Measurements from ENCODE around the gene RRBP1.
A peak's percentile ranks its signal among the peaks of the same experiment; 100 is the strongest.

Gene RRBP1

DNA sequence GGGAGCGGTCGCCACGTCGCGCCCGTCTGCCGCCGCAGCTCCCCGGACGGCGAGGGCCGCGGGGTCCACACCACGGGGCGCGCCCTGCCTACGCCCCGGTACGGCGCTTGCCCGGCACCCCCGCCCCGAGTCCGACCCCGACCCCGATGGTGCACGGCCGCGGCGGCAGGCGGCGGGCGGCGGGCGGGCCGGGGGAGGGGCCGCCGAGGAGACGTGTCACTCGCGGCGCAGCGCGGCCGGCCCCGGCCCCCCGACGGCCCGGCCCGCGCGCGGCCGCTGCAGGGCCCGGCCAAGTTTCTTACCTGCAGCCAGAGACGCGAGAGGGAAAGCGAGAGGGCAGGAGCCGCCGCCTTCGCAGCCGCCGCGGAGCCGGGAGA, 328 bp downstream of the RRBP1 start:
- no peak for DNase-seq

DNA sequence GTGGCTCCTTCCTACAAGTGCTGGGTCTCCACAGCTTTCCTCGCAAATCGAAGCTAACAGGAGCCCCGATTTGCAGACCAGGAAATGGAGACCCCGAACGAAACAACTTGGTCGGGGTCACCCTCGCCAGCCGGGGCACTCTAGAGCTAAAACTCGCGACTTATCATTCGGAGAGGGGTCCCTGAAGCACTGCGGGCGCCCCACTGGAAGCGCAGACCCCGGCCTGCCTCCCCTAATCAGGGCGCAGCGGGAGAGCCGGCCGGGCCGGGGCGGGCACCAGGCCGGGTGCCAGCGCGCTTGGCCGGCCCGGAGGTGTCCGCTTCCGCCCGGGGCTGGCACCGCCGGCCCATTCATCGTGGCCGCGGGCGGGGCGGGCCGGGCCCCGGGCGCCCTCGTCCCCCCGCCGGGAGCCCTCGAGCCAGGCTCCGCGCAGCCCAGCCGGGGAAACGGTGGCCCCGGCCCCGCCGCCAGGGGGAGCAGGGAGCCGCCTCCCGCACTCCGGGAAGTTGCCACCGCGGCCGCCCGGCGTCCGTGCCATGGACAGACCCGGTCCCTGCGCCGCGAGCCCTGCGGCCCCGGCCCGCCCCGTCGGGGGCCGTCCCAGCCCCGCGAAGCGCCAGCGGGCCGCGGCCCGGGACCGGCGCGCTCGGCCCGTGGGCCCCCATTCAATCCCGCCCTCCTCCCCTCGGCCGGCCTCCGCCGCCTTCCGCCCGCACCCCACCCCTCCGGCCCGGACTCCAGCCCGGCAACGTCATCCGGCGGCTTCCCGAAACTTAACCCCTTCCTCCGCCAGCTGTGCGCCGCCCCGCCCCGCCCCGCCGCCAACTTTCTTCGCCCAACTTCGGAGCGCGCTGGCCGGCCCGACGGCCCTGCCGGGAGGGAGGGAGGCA, 961 bp downstream of the RRBP1 start:
- DNase-seq = peak; percentile 80

DNA sequence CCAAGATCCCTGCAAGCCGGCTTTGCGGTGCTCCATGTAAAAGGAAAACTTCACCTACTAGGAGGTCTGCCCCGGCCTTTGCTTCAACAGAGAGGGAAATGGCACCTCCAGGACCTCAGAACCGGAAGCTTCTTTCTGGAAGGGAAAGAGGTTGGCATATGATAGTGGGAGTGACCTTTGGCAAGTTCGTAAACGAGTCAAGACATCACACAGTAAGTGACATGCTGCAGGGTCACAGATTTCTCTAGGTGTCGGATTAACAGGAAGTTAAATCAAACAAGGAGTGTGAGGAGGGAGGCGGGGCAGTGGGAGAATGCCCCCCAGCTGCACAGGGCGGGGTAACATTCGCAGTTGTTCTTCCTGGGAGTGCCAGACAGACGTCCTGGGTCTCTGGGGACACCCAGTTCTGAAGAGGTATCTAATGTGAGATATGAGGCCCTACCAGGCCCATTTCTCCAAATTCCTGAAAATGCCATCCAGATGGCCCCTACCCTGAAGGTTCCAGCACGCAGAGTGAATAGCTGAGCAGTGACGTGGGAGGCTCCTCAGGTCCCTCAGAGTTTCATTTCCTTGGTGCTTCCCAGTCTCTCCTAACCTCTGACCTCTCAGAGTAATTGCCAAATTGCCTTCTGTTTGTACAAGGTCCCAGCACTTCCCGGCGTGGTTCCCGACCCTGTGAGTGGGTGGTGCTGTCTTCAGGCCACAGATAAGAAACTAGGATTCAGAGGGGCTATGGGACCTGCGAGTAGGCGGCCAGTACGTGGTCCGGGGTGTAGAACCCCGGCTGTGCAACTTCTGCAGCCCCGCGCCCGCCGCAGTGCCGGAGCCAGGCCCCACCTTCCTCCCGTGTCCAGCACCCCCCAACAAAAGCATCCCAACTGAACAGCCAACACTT, 1.9 kb downstream of the RRBP1 start:
- no peak for DNase-seq

DNA sequence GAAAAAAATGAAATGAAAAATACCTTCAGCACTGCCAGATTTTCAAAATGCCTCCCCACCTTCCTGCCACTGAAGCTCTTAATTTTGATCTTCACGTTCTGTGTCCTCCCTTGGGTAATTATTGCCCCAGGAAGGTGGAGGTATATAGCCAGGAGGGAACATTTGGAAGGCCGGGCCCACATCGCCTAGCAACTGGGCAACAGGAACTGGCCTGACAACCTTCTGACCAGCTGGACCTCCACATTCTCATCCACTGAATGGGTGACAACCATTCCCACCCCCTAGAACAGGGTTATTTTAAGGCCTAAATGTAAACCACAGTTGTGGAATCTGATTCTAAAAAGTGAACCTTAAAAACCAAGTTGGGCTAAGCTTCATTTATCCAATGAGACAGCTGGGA, 3.2 kb downstream of the RRBP1 start:
- no peak for DNase-seq

DNA sequence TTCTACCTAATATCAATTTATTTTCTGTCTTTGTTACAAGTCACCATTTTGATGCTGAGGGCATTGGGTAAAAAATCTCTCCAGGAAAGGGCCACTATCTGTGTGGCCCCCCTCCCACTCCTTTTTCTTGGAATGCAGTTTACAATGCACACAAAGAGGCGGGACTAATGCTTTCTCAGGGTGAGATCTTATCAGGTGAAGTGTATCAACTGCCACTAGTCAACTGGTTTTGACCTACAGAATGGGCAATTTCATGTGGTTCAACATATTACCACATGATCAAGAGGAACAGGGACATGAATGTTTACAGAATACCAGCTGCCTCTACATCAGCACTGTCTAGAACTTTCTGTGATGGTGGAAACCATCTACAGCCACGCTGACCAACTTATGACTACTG, 3.7 kb downstream of the RRBP1 start:
- no peak for DNase-seq

DNA sequence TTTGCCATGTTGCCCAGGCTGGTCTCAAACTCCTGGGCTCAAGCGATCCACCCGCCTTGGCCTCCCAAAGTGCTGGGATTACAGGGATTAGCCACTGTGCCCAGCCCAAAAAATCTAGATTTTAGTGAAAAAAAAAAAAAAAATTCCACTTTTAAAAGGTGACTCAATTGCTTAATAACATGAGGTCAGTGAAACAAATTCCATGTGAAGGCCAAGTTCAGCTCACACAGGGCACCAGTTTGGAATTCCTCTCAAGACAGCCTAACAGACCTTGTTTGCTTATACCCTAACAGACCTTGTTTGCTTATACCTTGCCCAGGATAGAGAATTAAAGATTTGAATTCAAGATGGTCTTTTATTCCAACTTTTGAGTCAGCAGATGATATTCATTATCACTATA, 5.1 kb downstream of the RRBP1 start:
- DNase-seq = no peak

DNA sequence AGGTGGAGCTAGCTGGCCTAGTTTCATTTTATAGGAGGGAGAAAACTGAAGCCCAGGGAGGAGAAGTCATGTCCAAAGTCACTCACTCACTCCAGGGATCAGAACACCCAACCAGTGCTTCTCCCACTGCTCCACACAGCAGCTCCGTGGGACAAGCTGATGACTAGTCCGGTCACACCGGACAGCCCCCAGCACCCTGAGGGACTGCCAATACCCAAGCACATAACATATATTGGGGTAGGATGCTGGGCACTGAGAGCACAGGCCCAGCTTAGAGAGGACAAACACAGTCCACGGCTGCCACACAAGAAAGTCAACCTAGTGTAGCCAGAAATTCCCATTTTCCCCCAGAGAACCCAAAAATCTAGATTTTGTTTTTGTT, 5.7 kb downstream of the RRBP1 start:
- no peak for DNase-seq

DNA sequence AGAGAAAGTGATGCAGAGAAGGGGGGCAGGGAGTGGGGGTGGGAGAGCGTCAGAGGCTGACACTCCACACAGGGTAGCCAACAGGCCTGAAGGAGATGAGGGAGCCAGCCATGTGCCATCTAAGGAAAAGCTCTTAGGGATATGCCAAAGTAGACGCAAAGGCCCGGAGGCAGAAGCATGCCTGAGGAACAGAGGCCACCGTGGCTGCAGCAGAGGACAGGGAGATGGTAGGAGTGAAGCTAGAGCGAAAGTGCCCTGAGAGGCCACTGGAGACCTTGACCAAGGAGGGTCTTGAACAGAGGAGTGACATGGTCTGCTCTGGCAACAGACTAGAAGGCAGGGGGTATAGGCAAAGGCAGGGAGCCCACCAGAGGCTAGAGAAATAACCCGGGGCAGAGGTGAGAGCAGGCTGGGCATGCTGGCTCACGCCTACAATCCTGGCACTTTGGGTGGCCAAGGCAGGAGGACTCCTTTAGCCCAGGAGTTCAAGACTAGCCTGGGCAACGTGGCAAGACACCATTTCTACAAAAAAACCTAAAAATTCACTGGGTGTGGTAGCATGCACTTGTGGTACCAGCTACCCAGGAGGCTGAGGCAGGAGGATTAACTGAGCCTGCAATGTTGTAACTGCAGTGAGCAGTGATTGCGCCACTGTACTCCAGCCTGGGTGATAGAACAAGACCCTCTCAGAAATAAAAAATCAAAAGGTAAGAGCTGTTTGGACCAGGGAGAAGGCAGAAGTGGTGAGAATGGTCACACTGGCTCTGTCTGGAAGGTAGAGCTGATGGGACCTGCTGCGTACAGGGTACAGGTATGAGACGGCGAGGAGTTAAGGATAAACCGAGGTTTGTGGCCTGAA, 6.3 kb downstream of the RRBP1 start:
- DNase-seq = no peak

DNA sequence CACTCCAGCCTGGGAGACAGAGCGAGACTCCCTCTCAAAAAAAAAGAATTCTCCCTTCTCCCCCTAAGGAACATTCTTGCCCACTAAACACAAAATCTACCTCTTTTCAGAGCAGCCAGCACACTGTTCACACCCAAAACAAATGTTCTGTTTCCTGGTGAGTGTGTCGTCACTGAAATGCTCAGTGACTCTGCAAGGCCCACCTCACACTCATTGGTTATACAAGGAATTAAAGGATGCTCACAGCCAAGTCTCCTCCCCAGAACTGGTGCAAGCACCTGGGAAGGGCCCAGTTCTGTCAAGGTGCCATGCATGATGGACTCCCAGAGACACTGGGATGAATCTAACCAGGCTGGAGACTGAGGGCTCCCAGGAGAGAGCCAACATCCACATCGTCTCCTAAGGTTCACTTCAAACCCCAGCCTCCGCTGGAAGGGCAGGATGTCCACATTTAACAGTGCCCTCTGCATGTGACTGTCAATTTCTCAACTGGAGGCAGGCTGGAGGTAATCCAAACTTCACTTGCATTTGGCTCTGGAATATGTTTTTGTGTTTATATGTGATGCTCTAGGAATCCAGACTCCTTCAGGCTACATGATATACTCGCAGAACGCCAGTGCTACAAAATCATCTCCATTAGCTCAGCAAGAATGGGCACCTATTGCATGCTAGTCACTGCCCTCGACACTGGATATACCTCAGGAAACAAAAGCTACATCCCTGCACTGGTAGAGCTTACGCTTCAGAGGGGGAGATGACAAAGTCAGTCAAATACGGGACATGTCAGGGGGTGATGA, 7.1 kb downstream of the RRBP1 start:
- DNase-seq = no peak

DNA sequence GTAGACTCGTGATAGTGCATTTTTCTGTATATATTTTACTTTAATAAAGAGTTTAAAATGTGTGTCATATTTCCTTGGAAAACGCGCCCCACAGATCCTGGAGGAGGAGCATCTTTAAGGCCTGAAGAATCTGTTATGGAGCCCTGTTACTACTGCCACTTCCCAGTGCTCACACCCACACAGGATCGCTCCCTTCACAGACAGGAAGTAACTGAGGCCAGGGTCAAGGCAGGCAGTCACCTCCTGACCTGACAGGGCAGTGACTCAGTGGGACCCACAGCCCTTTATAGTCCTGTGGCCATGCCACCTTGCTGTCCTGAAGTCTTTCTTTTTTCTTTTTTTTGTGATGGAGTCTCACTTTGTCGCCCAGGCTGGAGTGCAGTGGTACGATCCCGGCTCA, 9.0 kb downstream of the RRBP1 start:
- no peak for DNase-seq

DNA sequence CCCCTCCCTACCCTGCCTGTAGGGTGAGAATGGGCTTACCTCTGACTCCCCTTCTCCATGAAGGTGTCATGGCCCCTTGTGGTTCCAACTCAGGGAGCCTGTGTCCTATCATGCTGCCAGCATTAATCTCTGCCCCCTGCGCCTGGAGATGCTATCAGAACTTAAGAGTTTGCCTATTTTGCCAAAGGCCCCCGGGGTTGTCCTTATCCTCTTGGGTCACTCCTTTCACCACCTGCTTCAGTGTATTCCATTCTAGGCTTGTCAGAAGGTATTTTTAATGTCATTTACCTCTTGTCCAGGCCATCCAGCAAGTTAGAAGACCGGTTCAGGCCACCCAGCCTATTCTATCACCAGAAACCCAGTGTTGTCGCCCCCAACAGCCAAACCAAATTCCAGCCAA, 10.5 kb downstream of the RRBP1 start:
- DNase-seq = no peak

DNA sequence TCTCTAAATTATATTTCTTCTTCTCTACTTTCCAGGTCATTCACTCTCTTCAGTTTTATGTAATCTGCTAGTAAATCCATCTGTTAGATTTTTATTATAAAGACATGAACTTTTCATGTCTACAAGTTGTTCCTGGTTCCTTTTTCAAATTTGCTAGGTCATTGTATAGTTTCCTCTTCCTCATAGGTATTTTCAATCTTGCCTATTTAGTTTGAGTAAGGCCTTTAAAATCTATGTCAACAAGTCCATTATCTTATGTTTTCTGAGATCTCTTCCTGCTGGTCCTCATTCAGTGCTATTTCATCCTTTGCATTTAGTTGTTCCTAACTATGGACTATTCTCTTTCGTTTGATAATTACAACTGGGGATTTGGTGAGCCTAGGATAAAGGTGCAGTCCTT, 11.0 kb downstream of the RRBP1 start:
- DNase-seq = no peak

DNA sequence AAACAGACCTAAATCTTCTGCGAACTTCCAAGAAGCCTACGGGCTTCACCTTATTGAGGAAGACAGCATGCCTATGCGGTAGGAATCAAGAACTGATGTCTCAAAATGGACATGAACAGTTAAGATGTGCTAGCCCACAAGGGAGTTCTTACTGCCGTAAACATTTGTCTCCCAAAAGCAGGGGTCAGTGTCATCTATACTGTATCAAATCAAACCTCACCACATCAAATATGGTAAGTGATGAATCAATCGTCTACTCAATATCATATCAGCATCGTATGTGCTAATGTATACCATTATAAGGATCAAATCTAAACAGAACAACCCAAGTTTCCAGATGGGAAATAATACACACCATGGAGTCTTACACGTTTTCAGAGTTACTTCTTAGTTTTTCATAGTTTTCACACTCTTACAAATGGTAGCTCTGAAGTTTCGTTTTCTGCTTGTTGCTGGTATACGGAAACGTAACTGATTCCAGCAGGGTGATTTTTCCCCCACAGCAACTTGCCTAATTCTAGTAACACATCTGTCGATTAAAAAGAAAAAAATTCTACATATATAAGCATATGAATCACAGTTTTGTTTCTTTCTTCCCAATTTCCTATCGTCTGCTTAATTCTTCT, 12.6 kb downstream of the RRBP1 start:
- no peak for DNase-seq

DNA sequence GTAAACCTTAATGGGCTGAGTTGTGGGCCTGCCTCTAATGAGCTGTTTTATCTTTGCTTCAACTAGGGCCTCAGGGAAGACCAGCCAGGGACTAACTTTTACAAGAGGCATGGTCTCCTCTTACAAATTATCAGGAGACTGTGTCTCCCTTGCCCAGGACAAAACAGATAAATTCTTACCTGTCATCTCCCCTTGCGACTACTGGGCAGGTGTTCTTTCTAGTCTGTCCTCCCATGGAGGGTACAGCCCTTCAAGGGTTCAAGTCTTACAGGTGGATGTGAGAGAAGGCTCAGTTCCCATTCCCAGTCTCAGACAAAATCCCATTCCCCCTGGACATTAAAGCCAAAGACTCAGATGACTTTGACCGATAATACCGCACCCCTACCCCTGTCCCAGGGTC, 13.6 kb downstream of the RRBP1 start:
- no peak for DNase-seq

DNA sequence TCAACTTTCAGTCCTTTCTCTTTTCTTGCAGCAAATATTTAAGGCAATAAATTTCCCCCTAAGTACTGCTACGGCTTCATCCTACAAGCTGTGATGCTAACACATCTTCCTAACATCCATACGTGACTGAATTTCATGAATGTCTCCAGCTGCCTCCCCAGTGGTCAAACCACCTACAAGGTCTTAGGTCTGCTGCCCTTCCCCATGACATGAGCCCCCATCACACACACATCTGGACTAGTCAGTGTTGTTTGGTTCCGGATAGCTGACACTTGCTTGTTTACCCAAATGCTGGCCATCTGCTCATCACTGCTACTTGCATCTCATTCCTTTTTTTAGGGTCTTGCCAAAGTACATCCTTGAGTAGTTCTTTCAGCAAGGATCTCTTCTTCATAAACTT, 14.6 kb downstream of the RRBP1 start:
- DNase-seq = no peak

DNA sequence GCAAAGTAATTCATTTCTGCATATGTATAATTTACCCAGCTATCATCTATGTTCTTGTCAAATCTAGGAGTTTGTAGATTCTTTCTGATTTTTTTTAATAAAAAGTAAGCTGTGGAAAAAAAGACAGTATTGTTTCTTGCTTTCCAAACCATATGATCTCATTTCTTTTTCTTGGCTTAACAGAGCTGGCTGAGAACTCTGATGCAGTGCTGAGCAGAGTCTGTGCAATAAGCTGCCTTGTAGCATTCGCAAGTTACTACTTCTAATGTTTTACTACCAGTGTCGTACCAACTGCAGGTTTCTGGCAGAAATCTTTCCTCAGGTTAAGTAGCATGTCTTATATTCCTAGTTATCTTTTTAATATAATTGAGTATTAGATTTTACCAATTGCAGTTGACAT, 15.6 kb downstream of the RRBP1 start:
- no peak for DNase-seq

DNA sequence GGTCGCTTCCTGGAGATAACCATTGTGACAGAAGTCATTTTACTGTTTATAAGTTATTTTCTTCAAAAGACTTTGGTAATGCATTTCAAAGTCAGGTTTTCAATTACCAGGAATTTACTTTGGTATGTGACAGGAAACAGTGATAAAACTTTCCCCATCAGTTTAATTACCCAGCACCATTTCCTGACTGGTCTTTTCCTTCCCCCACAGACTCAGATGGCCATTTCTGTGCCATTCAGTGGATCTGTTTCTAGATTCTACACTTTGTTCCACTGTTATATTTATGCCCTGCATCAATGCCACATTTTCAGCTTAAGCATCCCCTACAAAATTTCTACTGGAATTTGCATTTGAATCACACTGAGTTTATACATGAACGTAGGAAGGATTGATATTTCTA, 16.3 kb downstream of the RRBP1 start:
- no peak for DNase-seq

DNA sequence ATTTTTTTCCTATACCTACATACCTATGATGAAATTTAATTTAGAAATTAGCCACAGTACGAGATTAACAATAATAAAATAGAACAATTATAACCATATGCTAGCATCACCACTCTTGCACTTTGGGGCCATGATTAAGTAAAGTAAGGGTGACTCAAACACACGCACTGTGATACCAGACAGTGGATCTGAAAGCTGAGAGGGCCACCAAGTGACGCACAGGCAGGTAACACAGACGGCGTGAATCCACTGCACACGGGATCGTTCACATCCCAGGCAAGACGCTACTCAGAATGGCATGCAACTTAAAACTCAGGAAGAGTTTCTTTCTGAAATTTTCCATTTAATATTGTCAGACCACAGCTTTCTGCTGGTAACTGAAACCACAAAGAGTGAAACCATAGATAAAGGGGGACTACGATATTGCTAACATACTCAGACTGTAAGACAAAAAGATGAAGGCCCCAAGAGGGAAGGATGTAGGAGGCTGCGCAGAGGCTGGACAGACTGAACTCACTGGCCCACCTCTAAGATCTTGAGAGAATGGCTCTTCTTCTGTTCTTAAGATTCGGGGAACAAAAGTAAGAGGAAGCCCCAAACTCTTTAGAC, 17.9 kb downstream of the RRBP1 start:
- no peak for DNase-seq

DNA sequence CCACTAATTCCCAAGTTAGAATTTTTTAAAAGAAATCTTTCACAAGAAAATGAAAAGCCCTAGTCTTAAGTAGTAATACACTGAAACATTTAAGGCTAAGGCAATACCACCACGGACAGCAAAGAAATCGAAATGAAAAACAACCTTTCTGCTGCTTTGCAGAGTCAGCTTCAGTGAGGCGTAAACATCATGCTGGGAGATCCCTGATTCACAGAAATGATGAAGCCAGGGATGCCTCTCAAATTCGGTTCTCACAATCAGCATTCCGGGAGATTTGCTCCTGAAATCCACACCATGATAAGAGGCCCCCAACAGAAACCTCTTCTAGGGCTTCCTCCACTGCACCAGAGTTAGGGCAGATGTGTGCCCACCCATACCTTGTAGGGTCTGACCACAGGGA, 18.6 kb downstream of the RRBP1 start:
- DNase-seq = no peak

DNA sequence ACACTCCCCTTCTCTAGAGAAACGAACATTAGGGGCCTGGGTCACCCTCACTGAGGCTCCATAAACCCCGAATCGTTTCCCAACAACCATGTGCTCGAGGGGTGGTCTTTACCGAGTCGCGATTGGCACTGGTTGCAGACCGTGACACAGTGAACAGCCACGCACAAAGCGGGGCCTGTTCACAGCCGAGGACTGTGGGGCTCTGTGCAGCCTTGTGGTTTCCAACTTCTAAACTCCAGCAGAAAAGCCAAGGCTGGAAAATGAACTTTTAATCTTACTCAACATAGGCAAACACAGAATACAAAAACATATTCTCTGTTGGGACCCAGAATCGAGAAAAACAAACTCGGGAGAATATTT, 19.0 kb downstream of the RRBP1 start:
- no peak for DNase-seq

DNA sequence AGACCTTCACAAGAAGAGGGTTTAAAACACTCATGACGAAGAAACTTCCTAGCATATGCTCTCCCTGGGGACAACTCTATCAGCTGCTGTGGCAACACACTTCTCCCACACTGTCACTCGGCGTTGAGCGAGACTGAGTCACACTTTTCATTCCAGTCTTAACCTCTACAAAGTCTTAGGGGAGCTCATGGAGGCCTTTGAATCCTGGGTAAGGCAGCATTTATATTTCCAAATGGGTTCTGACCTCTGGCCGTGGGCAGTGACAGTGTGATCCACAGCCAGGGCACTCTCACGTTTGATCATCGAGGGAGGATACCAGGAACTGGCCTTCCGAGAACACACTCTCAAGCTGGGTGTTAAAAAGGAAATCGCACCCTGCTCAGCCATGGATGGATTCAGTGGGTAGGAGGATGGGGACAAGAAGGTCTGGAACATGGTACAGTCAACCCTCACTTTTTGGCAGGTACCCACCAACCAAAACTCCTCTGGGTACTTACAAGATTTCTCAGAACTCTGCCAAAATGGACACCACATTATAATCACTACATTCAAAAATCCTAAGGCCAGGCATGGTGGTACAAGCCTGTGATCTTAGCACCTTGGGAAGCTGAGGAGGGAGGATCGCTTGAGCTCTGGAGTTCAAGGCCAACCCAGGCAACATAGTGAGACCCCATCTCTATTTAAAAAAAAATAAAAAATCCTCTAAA, 19.6 kb downstream of the RRBP1 start:
- DNase-seq = no peak
